Right lobe of liver (tissue), 4 donors: ENCODE measurements around the gene CCDC68.

Experiments used
- CTCF ChIP-seq, 4 donors: fragments of 200-600 bp in 3 of 4; fragments of 450-650 bp in 1 of 4; IDR thresholded peaks; one replicate each; pipeline versions ENCODE4 v1.5.1 to v1.8.0; 2016 to 2022; ENCODE audit warnings: antibody characterized with exemption in 4 of 4, mild to moderate bottlenecking in 2 of 4
- POLR2A ChIP-seq: fragments of 450-650 bp; IDR thresholded peaks from one replicate; pipeline ENCODE4 v1.6.1; 2017; ENCODE audit warnings: antibody characterized with exemption, mild to moderate bottlenecking
- donor health status: DM: no; HTN: no; CAD: no.
- donor health status: DM: no; HTN: no; CAD: no.
- donor health status: DM: no; HTN: yes; CAD: no.

GRCh38 chr18:54852780-54853675 lies 106.2 kb downstream of the CCDC68 start:
- TF ChIP-seq CTCF (IDR thresholded peaks at IDR 0.05) (no peak), POLR2A (no peak)
